ENCODE measurements around the gene KBTBD13.
"Not testable (repeated sequence)": the region's sequence is repeated elsewhere in the genome, so short reads cannot be mapped to it uniquely, and the experiment has no call there.

KBTBD13 gene

GRCh38 chr15:65086680-65087111 is 10.2 kb downstream of the KBTBD13 start:
- DNase-seq (ENCODE audit: insufficient read length, low spot score) (no peak), FAIRE-seq (no peak)

GRCh38 chr15:65087411-65087810 is 10.9 kb downstream of the KBTBD13 start:
- DNase-seq (ENCODE audit: insufficient read length, low spot score) (no peak), FAIRE-seq (no peak)

GRCh38 chr15:65087873-65088642 is 11.5 kb downstream of the KBTBD13 start:
- DNase-seq (ENCODE audit: insufficient read length, low spot score) (no peak), FAIRE-seq (no peak)

- no peak for DNase-seq (ENCODE audit: insufficient read length, low spot score)
- FAIRE-seq, result no peak
Measured at GRCh38 chr15:65088643-65089021, 12.1 kb downstream of the KBTBD13 start.

GRCh38 chr15:65089206-65089824 is 12.8 kb downstream of the KBTBD13 start:
- DNase-seq (ENCODE audit: insufficient read length, low spot score) (no peak), FAIRE-seq (no peak)

GRCh38 chr15:65091946-65092770 is 15.6 kb downstream of the KBTBD13 start:
- FAIRE-seq (no peak), DNase-seq (ENCODE audit: insufficient read length, low spot score) (no peak)

GRCh38 chr15:65092911-65093792 is 16.6 kb downstream of the KBTBD13 start:
- DNase-seq (ENCODE audit: insufficient read length, low spot score), result no peak
- FAIRE-seq, result no peak

GRCh38 chr15:65093793-65094170 is 17.2 kb downstream of the KBTBD13 start:
- not testable (repeated sequence) for DNase-seq (ENCODE audit: insufficient read length, low spot score); FAIRE-seq

- DNase-seq (ENCODE audit: insufficient read length, low spot score) (no peak), FAIRE-seq (no peak)
Measured at GRCh38 chr15:65094294-65094995, 17.9 kb downstream of the KBTBD13 start.

- FAIRE-seq (no peak), DNase-seq (ENCODE audit: insufficient read length, low spot score) (no peak)
Measured at GRCh38 chr15:65095011-65095746, 18.6 kb downstream of the KBTBD13 start.

GRCh38 chr15:65095747-65096104 is 19.2 kb downstream of the KBTBD13 start:
- DNase-seq (ENCODE audit: insufficient read length, low spot score) (no peak), FAIRE-seq (no peak)

- DNase-seq (ENCODE audit: insufficient read length, low spot score) (no peak), FAIRE-seq (no peak)
Measured at GRCh38 chr15:65096481-65097385, 20.2 kb downstream of the KBTBD13 start.

- DNase-seq (ENCODE audit: insufficient read length, low spot score), result no peak
- FAIRE-seq, result no peak
Measured at GRCh38 chr15:65097651-65098263, 21.2 kb downstream of the KBTBD13 start.

GRCh38 chr15:65099336-65099735 is 22.8 kb downstream of the KBTBD13 start:
- FAIRE-seq, result no peak
- DNase-seq (ENCODE audit: insufficient read length, low spot score), result no peak

GRCh38 chr15:65099801-65100200 is 23.3 kb downstream of the KBTBD13 start:
- FAIRE-seq; DNase-seq (ENCODE audit: insufficient read length, low spot score): not testable (repeated sequence)

GRCh38 chr15:65100442-65100841 is 23.9 kb downstream of the KBTBD13 start:
- no peak for FAIRE-seq
- no peak for DNase-seq (ENCODE audit: insufficient read length, low spot score)

GRCh38 chr15:65101411-65101890 is 24.9 kb downstream of the KBTBD13 start:
- no peak for FAIRE-seq
- peak; percentile 48 for DNase-seq (ENCODE audit: insufficient read length, low spot score)

Measured in HTR-8/SVneo (cell line).